ENCODE data around the gene SURF6.

GRCh38 chr9:133378408-133378962 is 42.5 kb upstream of the SURF6 start:
- no peak for TF ChIP-seq POLR2A (IDR thresholded peaks at IDR 0.05)
- TF ChIP-seq, protein P1, sequence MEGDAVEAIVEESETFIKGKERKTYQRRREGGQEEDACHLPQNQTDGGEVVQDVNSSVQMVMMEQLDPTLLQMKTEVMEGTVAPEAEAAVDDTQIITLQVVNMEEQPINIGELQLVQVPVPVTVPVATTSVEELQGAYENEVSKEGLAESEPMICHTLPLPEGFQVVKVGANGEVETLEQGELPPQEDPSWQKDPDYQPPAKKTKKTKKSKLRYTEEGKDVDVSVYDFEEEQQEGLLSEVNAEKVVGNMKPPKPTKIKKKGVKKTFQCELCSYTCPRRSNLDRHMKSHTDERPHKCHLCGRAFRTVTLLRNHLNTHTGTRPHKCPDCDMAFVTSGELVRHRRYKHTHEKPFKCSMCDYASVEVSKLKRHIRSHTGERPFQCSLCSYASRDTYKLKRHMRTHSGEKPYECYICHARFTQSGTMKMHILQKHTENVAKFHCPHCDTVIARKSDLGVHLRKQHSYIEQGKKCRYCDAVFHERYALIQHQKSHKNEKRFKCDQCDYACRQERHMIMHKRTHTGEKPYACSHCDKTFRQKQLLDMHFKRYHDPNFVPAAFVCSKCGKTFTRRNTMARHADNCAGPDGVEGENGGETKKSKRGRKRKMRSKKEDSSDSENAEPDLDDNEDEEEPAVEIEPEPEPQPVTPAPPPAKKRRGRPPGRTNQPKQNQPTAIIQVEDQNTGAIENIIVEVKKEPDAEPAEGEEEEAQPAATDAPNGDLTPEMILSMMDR (IDR thresholded peaks at IDR 0.05) = no peak
